Measurements from ENCODE around the gene C10orf143. TPM values are rescaled to one million over a fixed set of nuclear protein-coding genes. Genes with fewer than 3 reads are reported as not detected.

C10orf143 gene
- total RNA-seq, 1 donor from 2014 or later = 3.6 TPM

- H3K4me1 Mint-ChIP-seq (ENCODE audit: low read depth) = peaks cover 16% of the 10 kb centered on the region
- no peaks in the 10 kb centered on the region for H3K9me3 Mint-ChIP-seq (ENCODE audit: low read depth)
- peak; percentile 89 for DNase-seq (ENCODE audit: low spot score, unreplicated experiment)
- peaks cover 7% of the 10 kb centered on the region for H3K27me3 Mint-ChIP-seq
- peaks cover 3% of the 10 kb centered on the region for H3K36me3 Mint-ChIP-seq (ENCODE audit: insufficient read depth)
- H3K27ac Mint-ChIP-seq = peak within 1 kb of the TSS; percentile 92
- peak within 1 kb of the TSS; percentile 88 for H3K4me3 Mint-ChIP-seq (ENCODE audit: low read depth)
- TF ChIP-seq CTCF (IDR thresholded peaks at IDR 0.05; ENCODE audit: unreplicated experiment) = no peak
Measured at GRCh38 chr10:130136226-130137089, 25.8 kb upstream of the C10orf143 start, which contains the start of gene GLRX3. Gene GLRX3 (plus strand): TSS chr10:130136391. CDS start chr10:130136421, 30 bp downstream.

GRCh38 chr10:130135676-130136225 lies 25.1 kb upstream of the C10orf143 start:
- H3K4me1 Mint-ChIP-seq (ENCODE audit: low read depth) = peaks cover 16% of the 10 kb centered on the region
- H3K27ac Mint-ChIP-seq = no peak overlapping the region
- no peak for TF ChIP-seq CTCF (IDR thresholded peaks at IDR 0.05; ENCODE audit: unreplicated experiment)
- peak overlapping the region; percentile 88 for H3K4me3 Mint-ChIP-seq (ENCODE audit: low read depth)
- H3K9me3 Mint-ChIP-seq (ENCODE audit: low read depth) = no peaks in the 10 kb centered on the region
- H3K36me3 Mint-ChIP-seq (ENCODE audit: insufficient read depth) = peaks cover 3% of the 10 kb centered on the region
- DNase-seq (ENCODE audit: low spot score, unreplicated experiment) = no peak
- H3K27me3 Mint-ChIP-seq = peaks cover 10% of the 10 kb centered on the region

- H3K36me3 Mint-ChIP-seq (ENCODE audit: insufficient read depth) = no peaks in the 10 kb centered on the region
- H3K9me3 Mint-ChIP-seq (ENCODE audit: low read depth) = no peaks in the 10 kb centered on the region
- TF ChIP-seq CTCF (IDR thresholded peaks at IDR 0.05; ENCODE audit: unreplicated experiment) = no peak
- no peak overlapping the region for H3K27ac Mint-ChIP-seq
- peaks cover 4% of the 10 kb centered on the region for H3K4me1 Mint-ChIP-seq (ENCODE audit: low read depth)
- no peak overlapping the region for H3K4me3 Mint-ChIP-seq (ENCODE audit: low read depth)
- peaks cover 17% of the 10 kb centered on the region for H3K27me3 Mint-ChIP-seq
- DNase-seq (ENCODE audit: low spot score, unreplicated experiment) = no peak
Measured at GRCh38 chr10:130128922-130129321, 18.3 kb upstream of the C10orf143 start.

GRCh38 chr10:130128062-130128781 lies 17.6 kb upstream of the C10orf143 start:
- Mint-ChIP-seq H3K4me3 (ENCODE audit: low read depth) (no peak overlapping the region), H3K27ac (no peak overlapping the region)

More at GRCh38 chr10:130128062-130128781, 17.6 kb upstream of the C10orf143 start:
- peaks cover 4% of the 10 kb centered on the region for H3K4me1 Mint-ChIP-seq (ENCODE audit: low read depth)
- no peak for DNase-seq (ENCODE audit: low spot score, unreplicated experiment)
- no peaks in the 10 kb centered on the region for H3K9me3 Mint-ChIP-seq (ENCODE audit: low read depth)
- H3K36me3 Mint-ChIP-seq (ENCODE audit: insufficient read depth) = no peaks in the 10 kb centered on the region
- peaks cover 17% of the 10 kb centered on the region for H3K27me3 Mint-ChIP-seq
- TF ChIP-seq CTCF (IDR thresholded peaks at IDR 0.05; ENCODE audit: unreplicated experiment) = no peak

All from progenitor cell of endocrine pancreas (in vitro differentiated cells).